ENCODE measurements around the gene ABLIM3.

The ABLIM3 gene

GRCh38 chr5:149284501-149284900 is 143.2 kb downstream of the ABLIM3 start:
- no peak for DNase-seq

- DNase-seq, result no peak
Measured at GRCh38 chr5:149285153-149285552, 143.9 kb downstream of the ABLIM3 start.

GRCh38 chr5:149288436-149288835 is 147.1 kb downstream of the ABLIM3 start:
- no peak for DNase-seq

GRCh38 chr5:149289301-149289700 is 148.0 kb downstream of the ABLIM3 start:
- no peak for DNase-seq

GRCh38 chr5:149294872-149295829 is 153.9 kb downstream of the ABLIM3 start:
- no peak for DNase-seq

- no peak for DNase-seq
Measured at GRCh38 chr5:149297340-149298025, 156.2 kb downstream of the ABLIM3 start.

- no peak for DNase-seq
Measured at GRCh38 chr5:149298163-149298562, 156.9 kb downstream of the ABLIM3 start.

- no peak for DNase-seq
Measured at GRCh38 chr5:149298842-149299404, 157.6 kb downstream of the ABLIM3 start.

GRCh38 chr5:149299451-149300054 is 158.3 kb downstream of the ABLIM3 start:
- no peak for DNase-seq

GRCh38 chr5:149300441-149300840 is 159.1 kb downstream of the ABLIM3 start:
- DNase-seq, result no peak

- DNase-seq, result no peak
Measured at GRCh38 chr5:149301049-149301743, 159.9 kb downstream of the ABLIM3 start.

GRCh38 chr5:149301744-149302380 is 160.6 kb downstream of the ABLIM3 start:
- DNase-seq, result no peak

GRCh38 chr5:149302641-149303040 is 161.3 kb downstream of the ABLIM3 start:
- no peak for DNase-seq

- DNase-seq, result no peak
Measured at GRCh38 chr5:149303210-149303609, 161.9 kb downstream of the ABLIM3 start.

- DNase-seq, result no peak
Measured at GRCh38 chr5:149304195-149305078, 163.1 kb downstream of the ABLIM3 start.

GRCh38 chr5:149309354-149309753 is 168.1 kb downstream of the ABLIM3 start:
- DNase-seq, result no peak

Measured in activated CD4-positive, CD25-positive, alpha-beta regulatory T cell (primary cell).